HepG2 (cell line): ENCODE measurements around the gene CDC42EP1. TPM values are rescaled to one million over a fixed set of nuclear protein-coding genes. Genes with fewer than 3 reads are reported as not detected.

ENCODE experiments used
- DNMT3B ChIP-seq: conservative IDR thresholded peaks from 2 replicates; pipeline ENCODE4 v1.6.1; 2016; ENCODE audit warnings: missing biosample characterization, control low read depth
- GATAD2A ChIP-seq: IDR thresholded peaks from 2 replicates; pipeline ENCODE4 v1.6.1; 2016
- IRF2 ChIP-seq: IDR thresholded peaks from 2 replicates; pipeline ENCODE4 v1.6.1; 2018; ENCODE audit warnings: missing genetic modification reagents, missing compliant biosample characterization
- JUN ChIP-seq: sonication (generic); formaldehyde crosslinking; IDR thresholded peaks from 2 replicates; pipeline ENCODE4 v1.4.0; 2020; ENCODE audit warnings: mild to moderate bottlenecking, missing genetic modification reagents
- KDM2A ChIP-seq: sonication (generic); formaldehyde crosslinking; IDR thresholded peaks from 2 replicates; pipeline ENCODE4 v1.4.0; 2020; ENCODE audit warnings: low read depth, missing genetic modification reagents, borderline replicate concordance
- KLF9 ChIP-seq: IDR thresholded peaks from 2 replicates; pipeline ENCODE4 v1.6.1; 2016; ENCODE audit warnings: low read depth
- MXD4 ChIP-seq: IDR thresholded peaks from 2 replicates; pipeline ENCODE4 v1.6.1; 2016; ENCODE audit warnings: mild to moderate bottlenecking, missing biosample characterization, missing genetic modification reagents
- PHF5A ChIP-seq: IDR thresholded peaks from one replicate; pipeline ENCODE4 v1.6.1; 2018; ENCODE audit warnings: low read depth, missing genetic modification reagents; ENCODE audit not compliant: unreplicated experiment
- RXRA ChIP-seq: sonication (generic); formaldehyde crosslinking; IDR thresholded peaks from 2 replicates; pipeline ENCODE4 v1.5.1; 2020; ENCODE audit warnings: missing genetic modification reagents
- RXRB ChIP-seq: IDR thresholded peaks from 2 replicates; pipeline ENCODE4 v1.6.1; 2016; ENCODE audit warnings: borderline replicate concordance, missing genetic modification reagents, missing compliant biosample characterization
- SP5 ChIP-seq: IDR thresholded peaks from 2 replicates; pipeline ENCODE4 v1.6.1; 2016; ENCODE audit warnings: low read depth, borderline replicate concordance
- TBX2 ChIP-seq: sonication (generic); formaldehyde crosslinking; IDR thresholded peaks from 2 replicates; pipeline ENCODE4 v1.5.0; 2020; ENCODE audit warnings: missing genetic modification reagents, mild to moderate bottlenecking, borderline replicate concordance
- TP53 ChIP-seq: sonication (generic); formaldehyde crosslinking; conservative IDR thresholded peaks from 2 replicates; pipeline ENCODE4 v1.4.0; 2020; ENCODE audit warnings: missing genetic modification reagents
- ZBTB3 ChIP-seq: sonication (generic); formaldehyde crosslinking; IDR thresholded peaks from 2 replicates; pipeline ENCODE4 v1.4.0; 2020; ENCODE audit warnings: low read depth, mild to moderate bottlenecking, moderate library complexity, missing genetic modification reagents, borderline replicate concordance
- ZNF34 ChIP-seq: sonication (generic); formaldehyde crosslinking; IDR thresholded peaks from 2 replicates; pipeline ENCODE4 v1.4.0; 2020; ENCODE audit warnings: mild to moderate bottlenecking, missing genetic modification reagents, borderline replicate concordance
- ZNF572 ChIP-seq: sonication (generic); formaldehyde crosslinking; IDR thresholded peaks from 2 replicates; pipeline ENCODE4 v1.5.1; 2020; ENCODE audit warnings: mild to moderate bottlenecking, missing genetic modification reagents
- ZNF891 ChIP-seq: sonication (generic); formaldehyde crosslinking; IDR thresholded peaks from 2 replicates; pipeline ENCODE4 v1.5.0; 2020; ENCODE audit warnings: mild to moderate bottlenecking, missing genetic modification reagents
- ZSCAN25 ChIP-seq: sonication (generic); formaldehyde crosslinking; IDR thresholded peaks from 2 replicates; pipeline ENCODE4 v1.8.0; 2022; ENCODE audit warnings: mild to moderate bottlenecking, missing genetic modification reagents
- polyA plus RNA-seq, 8 experiments: library from polyadenylated mRNA; depleted of rRNA in 3 of 8; stranded (reverse) in 7 of 8; unstranded in 1 of 8; fragments of >200 nt; fragmentation: Illumina TruSeq in 4 of 8; extraction: Trizol in 4 of 8; gene quantifications; 2 replicates each; pipeline versions ENCODE4 v1.2.1 to v1.2.3, GENCODE V29; 2011 to 2016; ENCODE audit warnings: low read depth in 4 of 8, missing spikeins in 1 of 8, mixed read lengths in 1 of 8; ENCODE audit not compliant: insufficient read depth in 1 of 8
- total RNA-seq, 5 experiments: library from RNA; depleted of rRNA; stranded (reverse); fragments of >200 nt; fragmentation: Illumina TruSeq; extraction: Trizol; gene quantifications; 2 replicates each; pipeline ENCODE4 v1.2.3, GENCODE V29; 2016; ENCODE audit warnings: low read depth in 1 of 5
- TF ChIP-seq, protein P1 (sequence below): sonication (generic); formaldehyde crosslinking; IDR thresholded peaks from 2 replicates; pipeline ENCODE4 v1.5.0; 2020; ENCODE audit warnings: missing genetic modification reagents
- TF ChIP-seq, protein P2 (sequence below): sonication (generic); formaldehyde crosslinking; IDR thresholded peaks from 2 replicates; pipeline ENCODE4 v1.4.0; 2020; ENCODE audit warnings: missing genetic modification reagents
- TF ChIP-seq, protein P3 (sequence below): fragments of 450-650 bp; IDR thresholded peaks from 2 replicates; pipeline ENCODE4 v1.6.1; 2016
- TF ChIP-seq, protein P4 (sequence below): sonication (generic); formaldehyde crosslinking; IDR thresholded peaks from 2 replicates; pipeline ENCODE4 v1.4.0; 2020; ENCODE audit warnings: missing genetic modification reagents, mild to moderate bottlenecking, borderline replicate concordance

CDC42EP1 gene
- total and polyA plus RNA-seq, 2 of the 13 experiments (the other 11 are each of a cell fraction or from before 2014, with no cell fraction given): 17.1 to 29.5 TPM

DNA sequence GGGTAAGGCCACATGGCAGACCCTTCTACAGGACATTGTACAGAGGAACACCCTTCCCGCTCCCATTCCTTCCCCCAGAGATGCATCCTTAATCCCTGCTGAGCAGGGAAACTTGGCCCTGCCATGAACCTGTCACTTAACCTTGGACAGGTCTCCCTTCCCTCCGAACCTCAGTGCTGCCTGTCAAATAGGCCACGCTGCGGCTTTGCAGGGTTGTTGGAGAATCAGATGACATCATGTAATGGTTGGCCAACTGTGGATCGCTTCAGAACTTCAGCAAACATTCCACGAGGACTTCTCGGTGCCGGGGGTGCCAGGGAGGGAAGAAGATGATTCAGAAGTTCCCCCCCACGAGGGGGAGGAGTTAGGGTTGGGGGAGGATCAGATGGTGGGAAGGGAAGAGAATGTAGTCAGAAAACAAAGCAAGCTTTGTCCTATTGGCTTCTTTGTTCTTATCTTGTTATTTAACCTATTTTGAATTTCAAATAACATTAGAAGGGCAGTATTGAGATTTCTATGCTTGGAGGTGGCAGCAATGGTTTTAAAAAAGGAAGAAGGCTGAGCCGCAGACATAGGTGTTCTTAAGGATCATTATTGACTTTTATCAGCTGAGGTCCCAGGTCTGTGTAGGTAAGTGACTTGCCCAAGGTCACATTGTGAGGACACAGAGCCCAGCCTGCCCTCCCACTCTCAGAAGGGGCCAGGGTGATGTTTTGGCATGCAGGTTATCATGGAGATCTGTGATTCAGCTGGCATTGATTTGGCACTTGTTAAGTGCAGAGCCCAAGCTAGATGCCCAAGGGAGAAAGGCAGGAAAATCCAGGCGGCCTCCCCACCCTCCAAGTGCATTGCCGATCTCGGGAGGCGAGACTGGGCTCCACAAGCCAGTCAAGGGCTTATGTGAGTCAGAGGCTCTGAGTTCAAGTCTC is 3.1 kb downstream of the CDC42EP1 start (continued):
- TF ChIP-seq, protein P1, sequence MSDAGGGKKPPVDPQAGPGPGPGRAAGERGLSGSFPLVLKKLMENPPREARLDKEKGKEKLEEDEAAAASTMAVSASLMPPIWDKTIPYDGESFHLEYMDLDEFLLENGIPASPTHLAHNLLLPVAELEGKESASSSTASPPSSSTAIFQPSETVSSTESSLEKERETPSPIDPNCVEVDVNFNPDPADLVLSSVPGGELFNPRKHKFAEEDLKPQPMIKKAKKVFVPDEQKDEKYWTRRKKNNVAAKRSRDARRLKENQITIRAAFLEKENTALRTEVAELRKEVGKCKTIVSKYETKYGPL (CRISPR knock-in tag): no peak
- TF ChIP-seq RXRB (CRISPR knock-in tag) (peak; percentile 62), TP53 (CRISPR knock-in tag) (no peak), PHF5A (peak; percentile 34), ZNF891 (CRISPR knock-in tag) (0 out of 2 replicates have a peak, but pooled peaks have one; percentile 30), ZNF34 (CRISPR knock-in tag) (peak; percentile 49; the same call in 1 of the 2 replicates), GATAD2A (CRISPR knock-in tag) (peak; percentile 80), RXRA (CRISPR knock-in tag) (peak; percentile 59; the same call in 1 of the 2 replicates), ZSCAN25 (CRISPR knock-in tag) (peak; percentile 66; the same call in 1 of the 2 replicates), TBX2 (CRISPR knock-in tag) (peak; percentile 72), IRF2 (CRISPR knock-in tag) (peak; percentile 48; the same call in 1 of the 2 replicates), SP5 (CRISPR knock-in tag) (peak; percentile 73), MXD4 (CRISPR knock-in tag) (peak; percentile 73; the same call in 1 of the 2 replicates), JUN (CRISPR knock-in tag) (peak; percentile 66), DNMT3B (no peak; the same call in 1 of the 2 replicates), KLF9 (CRISPR knock-in tag) (no peak), KDM2A (peak; percentile 35; the same call in 1 of the 2 replicates), ZNF572 (0 out of 2 replicates have a peak, but pooled peaks have one; percentile 61), ZBTB3 (CRISPR knock-in tag) (no peak)
- TF ChIP-seq, protein P2, sequence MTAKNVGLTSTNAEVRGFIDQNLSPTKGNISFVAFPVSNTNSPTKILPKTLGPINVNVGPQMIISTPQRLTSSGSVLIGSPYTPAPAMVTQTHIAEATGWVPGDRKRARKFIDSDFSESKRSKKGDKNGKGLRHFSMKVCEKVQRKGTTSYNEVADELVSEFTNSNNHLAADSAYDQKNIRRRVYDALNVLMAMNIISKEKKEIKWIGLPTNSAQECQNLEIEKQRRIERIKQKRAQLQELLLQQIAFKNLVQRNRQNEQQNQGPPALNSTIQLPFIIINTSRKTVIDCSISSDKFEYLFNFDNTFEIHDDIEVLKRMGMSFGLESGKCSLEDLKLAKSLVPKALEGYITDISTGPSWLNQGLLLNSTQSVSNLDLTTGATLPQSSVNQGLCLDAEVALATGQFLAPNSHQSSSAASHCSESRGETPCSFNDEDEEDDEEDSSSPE (CRISPR knock-in tag): peak; percentile 34; the same call in 1 of the 2 replicates
- TF ChIP-seq, protein P3, sequence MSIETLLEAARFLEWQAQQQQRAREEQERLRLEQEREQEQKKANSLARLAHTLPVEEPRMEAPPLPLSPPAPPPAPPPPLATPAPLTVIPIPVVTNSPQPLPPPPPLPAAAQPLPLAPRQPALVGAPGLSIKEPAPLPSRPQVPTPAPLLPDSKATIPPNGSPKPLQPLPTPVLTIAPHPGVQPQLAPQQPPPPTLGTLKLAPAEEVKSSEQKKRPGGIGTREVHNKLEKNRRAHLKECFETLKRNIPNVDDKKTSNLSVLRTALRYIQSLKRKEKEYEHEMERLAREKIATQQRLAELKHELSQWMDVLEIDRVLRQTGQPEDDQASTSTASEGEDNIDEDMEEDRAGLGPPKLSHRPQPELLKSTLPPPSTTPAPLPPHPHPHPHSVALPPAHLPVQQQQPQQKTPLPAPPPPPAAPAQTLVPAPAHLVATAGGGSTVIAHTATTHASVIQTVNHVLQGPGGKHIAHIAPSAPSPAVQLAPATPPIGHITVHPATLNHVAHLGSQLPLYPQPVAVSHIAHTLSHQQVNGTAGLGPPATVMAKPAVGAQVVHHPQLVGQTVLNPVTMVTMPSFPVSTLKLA: peak; percentile 46
- TF ChIP-seq, protein P4, sequence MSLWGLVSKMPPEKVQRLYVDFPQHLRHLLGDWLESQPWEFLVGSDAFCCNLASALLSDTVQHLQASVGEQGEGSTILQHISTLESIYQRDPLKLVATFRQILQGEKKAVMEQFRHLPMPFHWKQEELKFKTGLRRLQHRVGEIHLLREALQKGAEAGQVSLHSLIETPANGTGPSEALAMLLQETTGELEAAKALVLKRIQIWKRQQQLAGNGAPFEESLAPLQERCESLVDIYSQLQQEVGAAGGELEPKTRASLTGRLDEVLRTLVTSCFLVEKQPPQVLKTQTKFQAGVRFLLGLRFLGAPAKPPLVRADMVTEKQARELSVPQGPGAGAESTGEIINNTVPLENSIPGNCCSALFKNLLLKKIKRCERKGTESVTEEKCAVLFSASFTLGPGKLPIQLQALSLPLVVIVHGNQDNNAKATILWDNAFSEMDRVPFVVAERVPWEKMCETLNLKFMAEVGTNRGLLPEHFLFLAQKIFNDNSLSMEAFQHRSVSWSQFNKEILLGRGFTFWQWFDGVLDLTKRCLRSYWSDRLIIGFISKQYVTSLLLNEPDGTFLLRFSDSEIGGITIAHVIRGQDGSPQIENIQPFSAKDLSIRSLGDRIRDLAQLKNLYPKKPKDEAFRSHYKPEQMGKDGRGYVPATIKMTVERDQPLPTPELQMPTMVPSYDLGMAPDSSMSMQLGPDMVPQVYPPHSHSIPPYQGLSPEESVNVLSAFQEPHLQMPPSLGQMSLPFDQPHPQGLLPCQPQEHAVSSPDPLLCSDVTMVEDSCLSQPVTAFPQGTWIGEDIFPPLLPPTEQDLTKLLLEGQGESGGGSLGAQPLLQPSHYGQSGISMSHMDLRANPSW (CRISPR knock-in tag): no peak
